Measurements from ENCODE around the gene SLC9A9. TPM values are rescaled to one million over a fixed set of nuclear protein-coding genes. Genes with fewer than 3 reads are reported as not detected.

The SLC9A9 gene
- total and polyA plus RNA-seq, 10 of the 15 experiments (the other 5 are each of a cell fraction or from before 2014, with no cell fraction given), result 3.5 to 14.2 (median 9.3) TPM

GRCh38 chr3:143273975-143274690 lies 574.1 kb downstream of the SLC9A9 start:
- no peak for ATAC-seq
- H3K4me2 ChIP-seq (ENCODE audit: control insufficient read depth, insufficient read depth), result no peak overlapping the region

More at GRCh38 chr3:143273975-143274690, 574.1 kb downstream of the SLC9A9 start:
- in situ Hi-C loops (cut with MboI), result no loop called here
- POLR2A ChIA-PET, result no interaction called here
- Histone ChIP-seq H3K79me2 (ENCODE audit: control insufficient read depth, insufficient read depth, low read length) (no peaks in the 10 kb centered on the region), H3K9ac (ENCODE audit: control insufficient read depth, insufficient read depth, low read length) (no peak overlapping the region), H3K36me3 (ENCODE audit: control insufficient read depth in 2 of 2, insufficient read depth in 2 of 2, low read length in 1 of 2) (no peaks in the 10 kb centered on the region), H2AFZ (ENCODE audit: control insufficient read depth, low read depth, low read length) (no peak overlapping the region), H4K20me1 (ENCODE audit: control insufficient read depth, insufficient read depth) (no peaks in the 10 kb centered on the region), H3K4me1 (ENCODE audit: control insufficient read depth, insufficient read depth, low read length) (no peaks in the 10 kb centered on the region), H3K27ac (ENCODE audit: control insufficient read depth, insufficient read depth) (no peak overlapping the region), H3K4me3 (no peak overlapping the region), H3K27me3 (replicated peaks in 1 of 2; ENCODE audit: control insufficient read depth in 2 of 2, insufficient read depth in 2 of 2, low read length in 1 of 2) (no peaks in the 10 kb centered on the region), H3K9me3 (replicated peaks; ENCODE audit: control insufficient read depth, insufficient read depth, low read length) (no peaks in the 10 kb centered on the region)
- intact Hi-C loops (cut with micrococcal nuclease; ENCODE audit: unreplicated experiment), result no loop called here
- 100% methylated on average over 1 of the region's 1 CpG for WGBS (ENCODE audit: insufficient coverage, insufficient replicate concordance, low lambda C conversion rate, missing lambda C conversion rate)
- no peak for FAIRE-seq
- CTCF ChIA-PET, result interaction anchor here (1.1 to 1.9 kb wide), 2 partner anchors 9 to 15 kb away, joined by 3 to 5 read pairs; no protein-coding TSS in a partner anchor
- DNase-seq (ENCODE audit: low read depth, low spot score), result no peak
- SMC1A ChIA-PET (ENCODE audit: uncharacterized antibody, unreplicated experiment), result interaction anchor here (1.2 to 1.3 kb wide), 2 partner anchors 9 to 21 kb away, joined by 3 read pairs; no protein-coding TSS in a partner anchor
- TF ChIP-seq CHD1 (IDR thresholded peaks at IDR 0.05; ENCODE audit: low read depth, low read length) (no peak), NR2C2 (IDR thresholded peaks at IDR 0.05; ENCODE audit: borderline replicate concordance, control insufficient read depth, insufficient read length, low read depth) (no peak), CEBPZ (IDR thresholded peaks at IDR 0.05; ENCODE audit: low read depth, low read length) (no peak), CBFB (IDR thresholded peaks at IDR 0.05; ENCODE audit: low read depth) (no peak), RELA (IDR thresholded peaks at IDR 0.05; ENCODE audit: borderline replicate concordance, partially characterized antibody) (no peak), MYB (IDR thresholded peaks at IDR 0.05; ENCODE audit: borderline replicate concordance, low read depth, low read length) (no peak), WRNIP1 (IDR thresholded peaks at IDR 0.05; ENCODE audit: borderline replicate concordance, low read depth, low read length) (no peak), ZNF217 (IDR thresholded peaks at IDR 0.05) (no peak)
- BruUV-seq (replicated peaks), result no TSS peak
- RAD21 ChIA-PET (ENCODE audit: unreplicated experiment), result no interaction called here
